ENCODE data around the gene GGA3.

GGA3 gene

DNA sequence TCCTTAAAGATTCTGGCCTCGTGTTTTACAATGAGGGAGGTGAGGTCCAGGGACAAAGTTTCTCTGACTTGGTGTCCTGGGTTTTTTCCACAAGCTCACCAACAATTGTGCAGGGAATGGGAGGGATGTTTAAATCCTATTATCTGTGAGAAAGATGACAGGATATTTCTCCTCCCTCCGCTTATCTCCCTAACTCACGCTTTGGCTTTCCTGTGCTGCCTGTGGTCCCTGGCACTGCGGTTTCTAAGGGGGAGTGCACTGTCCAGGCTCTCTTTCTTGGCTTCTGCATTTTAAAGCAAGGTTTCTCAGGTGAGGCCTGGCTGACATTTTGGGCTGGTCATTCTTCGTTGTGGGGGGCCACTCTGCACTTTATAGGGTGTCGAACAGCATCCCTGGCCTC, 16.4 kb downstream of the GGA3 start:
- DNase-seq: no peak

DNA sequence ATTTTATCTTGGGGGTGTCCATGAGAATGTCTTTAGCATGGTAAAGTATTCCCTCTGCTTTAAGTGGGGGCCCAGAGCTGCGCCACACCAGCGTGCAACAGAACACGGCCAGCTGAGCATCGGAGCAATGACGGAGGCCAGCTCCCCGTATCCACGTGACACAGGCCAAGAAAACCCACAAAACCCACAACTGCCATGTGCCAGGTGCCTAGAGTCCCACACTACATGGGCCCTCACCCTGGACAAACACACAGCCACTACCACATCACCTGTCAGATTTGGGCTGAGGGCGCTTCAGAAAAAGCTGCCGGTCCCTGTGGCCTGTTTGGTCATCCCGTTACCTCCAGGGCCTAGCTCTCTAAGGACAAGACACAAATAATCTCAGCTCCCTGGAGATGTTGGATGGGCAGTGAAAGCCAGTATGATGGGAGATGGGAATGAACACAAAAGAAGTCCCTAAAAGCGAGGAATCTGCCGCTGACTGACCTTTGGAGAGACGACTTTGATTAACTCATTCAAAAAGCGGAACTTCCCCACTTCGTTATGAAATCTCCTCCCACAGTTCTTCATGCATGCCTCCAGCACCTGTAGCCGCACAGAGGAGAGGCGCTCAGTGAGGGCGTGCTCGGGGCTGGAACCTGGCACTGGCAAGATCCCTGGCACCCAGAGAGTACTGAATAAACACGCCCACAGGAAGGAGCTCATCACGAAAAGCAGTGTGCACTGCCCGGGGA, 17.1 kb downstream of the GGA3 start:
- DNase-seq: peak; percentile 62 to 70

DNA sequence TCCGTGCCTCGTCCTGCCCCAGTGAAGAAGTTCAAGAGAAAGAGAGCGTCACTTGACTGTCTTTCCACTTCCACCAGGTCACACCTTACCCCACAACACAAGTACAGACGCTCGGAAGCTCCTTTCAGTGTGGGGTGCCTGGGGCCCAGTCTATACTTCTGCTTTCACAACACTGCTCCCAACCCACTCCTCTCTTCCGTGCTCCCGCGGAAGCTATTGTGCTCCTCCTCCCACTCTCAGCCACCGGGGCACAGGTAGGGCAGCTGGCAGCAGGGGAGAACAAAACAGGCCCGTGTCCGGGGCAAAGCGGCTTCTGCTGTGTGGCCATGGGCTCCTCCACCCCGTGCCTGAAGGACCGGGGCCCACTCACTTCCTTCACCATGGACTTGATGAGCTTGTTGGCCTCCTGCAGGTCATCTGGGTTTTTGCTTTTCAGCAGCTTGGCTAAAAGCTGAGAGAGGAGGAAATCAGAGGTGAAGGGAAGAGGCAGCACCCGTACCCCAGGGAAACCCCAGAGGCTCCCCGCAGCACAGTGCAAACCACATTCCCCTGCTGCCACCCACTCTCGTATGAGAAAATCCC, 18.9 kb downstream of the GGA3 start:
- DNase-seq: no peak

DNA sequence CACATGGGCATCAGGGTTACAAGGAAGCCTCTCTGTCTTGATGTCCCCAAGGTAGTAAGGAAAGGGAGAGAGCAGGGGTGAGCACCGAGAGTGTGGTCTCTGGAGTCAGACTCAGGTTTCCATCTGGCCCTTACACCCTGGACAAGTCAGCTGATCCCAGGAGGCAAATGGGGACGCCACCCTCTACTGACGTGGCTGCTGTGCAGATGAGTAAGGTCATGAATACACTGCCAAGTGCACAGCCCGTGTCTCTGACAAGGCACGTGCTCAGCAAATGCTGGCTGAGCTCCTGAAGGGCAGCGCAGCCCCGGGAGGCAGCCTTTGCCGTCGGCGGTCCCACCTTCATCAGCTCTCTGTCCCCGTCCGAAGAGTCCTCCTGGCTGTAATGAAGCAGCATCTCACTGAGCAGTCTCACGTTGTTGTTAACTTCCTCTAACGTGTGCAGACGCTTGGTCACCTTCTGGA, 19.4 kb downstream of the GGA3 start:
- DNase-seq: no peak

DNA sequence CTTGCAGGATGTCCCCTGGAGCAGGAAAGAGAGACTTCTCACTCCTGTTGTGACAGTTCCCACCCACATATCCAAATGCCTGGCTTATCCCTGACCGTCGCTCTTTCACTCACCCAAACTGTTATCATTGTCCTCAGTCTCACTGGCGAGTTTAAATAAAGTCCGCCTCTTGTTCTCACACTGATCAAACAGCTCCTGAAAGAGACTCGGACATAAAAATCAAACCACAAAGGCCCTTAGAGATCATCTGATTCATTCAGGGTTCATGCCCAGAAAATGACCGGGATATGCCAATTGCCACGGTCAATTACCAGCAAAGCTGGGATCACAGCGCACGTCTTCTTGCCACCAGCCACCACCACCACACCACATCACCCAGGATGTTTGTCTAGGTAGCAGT, 19.9 kb downstream of the GGA3 start:
- DNase-seq: no peak

DNA sequence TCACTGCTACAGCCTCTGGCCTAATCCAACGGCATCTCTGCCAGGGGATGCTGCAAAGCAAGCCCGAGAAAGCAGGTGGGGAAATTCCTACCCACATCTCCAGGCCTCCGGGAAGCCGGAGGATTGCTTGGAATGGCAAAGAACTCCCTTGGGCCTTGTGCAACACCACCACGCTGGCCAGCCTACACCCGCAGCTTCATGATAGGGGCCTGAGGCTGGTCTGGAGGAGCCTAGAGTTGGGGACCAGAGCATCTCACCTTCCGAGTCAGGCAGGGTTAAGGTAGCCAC, 20.3 kb downstream of the GGA3 start:
- no peak for DNase-seq

DNA sequence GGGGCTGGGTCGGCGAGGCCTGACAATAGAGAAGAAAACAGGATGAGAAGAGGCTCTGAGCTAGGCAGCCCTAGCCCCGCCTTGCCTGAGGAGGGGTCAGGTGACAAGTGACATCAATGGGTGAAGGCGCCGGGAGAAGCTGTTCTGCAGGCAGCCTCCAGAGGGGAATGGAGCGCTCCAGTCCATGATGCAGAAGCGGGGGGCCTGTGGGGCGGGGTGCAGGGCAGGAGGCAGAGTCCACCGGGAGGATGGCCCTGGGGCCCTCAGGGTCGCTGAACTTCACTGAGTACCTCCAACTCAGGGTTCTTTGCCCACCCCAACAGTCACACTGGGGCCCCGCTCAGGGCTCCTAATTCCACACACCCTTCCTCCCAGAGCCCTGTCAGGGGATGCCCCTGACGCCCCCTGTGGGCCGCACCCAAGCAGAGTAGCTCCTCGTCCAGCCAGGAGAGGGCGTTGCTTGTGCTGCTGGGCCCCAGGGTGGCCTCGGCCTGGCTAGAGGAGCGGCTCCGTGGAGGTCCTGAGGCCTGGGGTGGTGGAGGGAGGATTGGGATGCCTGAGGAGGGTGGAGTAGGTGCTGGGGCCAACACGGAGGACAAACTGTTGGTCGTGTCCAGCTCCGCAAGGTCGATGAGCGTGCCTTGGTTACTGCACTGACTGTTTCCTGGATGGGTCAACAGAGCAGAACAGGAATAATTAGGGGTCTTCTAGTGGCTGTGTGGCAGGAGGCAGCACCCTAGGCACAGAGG, 20.8 kb downstream of the GGA3 start:
- peak; percentile 62 to 73 for DNase-seq

DNA sequence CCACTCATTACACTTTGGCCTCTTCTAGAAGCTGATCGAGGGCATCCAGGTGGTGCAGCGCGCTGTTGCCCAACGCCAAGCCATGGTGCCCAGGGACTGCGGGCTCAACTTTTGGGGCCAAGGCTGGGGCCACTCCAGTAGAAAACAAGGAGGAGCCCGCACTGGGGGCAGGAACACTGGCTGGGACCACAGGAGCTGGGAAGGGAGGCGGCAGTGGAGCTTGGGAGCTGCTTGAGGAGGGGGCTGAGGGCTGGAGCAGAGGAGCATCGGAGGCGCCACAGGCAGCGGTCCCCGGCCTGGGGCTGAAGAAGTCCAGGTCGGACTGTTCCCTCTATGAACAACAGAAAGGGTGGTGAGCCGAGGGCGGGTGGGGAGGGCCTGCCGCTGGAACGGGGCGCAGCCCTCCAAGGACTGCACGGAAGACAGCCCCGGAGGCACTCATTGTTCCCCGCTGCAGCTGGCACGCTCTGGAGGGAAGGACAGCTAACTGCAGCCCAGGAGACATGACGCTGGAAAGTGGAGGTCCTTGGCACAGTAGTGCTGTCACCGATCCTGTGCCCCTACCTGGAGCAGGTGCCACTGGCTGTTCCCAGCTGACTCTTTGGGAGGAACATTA, 21.5 kb downstream of the GGA3 start:
- DNase-seq: no peak

DNA sequence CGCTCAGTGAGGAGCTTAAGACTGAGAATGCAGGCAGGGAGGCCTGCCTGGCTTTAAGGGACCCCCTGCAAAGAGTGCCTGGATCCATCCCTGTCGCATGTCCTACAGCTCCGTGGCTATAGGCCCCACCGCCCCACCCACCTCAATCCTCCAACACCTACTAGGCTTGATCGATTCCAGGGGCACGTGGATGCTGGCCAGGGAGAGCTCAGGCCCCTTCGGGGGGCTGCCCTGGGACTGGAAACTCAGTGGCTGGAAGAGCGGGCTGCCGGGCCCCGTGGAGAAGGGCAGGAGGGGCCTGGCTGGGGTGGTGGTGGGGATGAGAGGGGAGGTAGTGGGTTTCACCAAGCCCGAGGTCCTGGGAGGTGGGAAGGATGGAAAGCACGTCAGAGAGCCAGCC, 22.2 kb downstream of the GGA3 start:
- DNase-seq: no peak

DNA sequence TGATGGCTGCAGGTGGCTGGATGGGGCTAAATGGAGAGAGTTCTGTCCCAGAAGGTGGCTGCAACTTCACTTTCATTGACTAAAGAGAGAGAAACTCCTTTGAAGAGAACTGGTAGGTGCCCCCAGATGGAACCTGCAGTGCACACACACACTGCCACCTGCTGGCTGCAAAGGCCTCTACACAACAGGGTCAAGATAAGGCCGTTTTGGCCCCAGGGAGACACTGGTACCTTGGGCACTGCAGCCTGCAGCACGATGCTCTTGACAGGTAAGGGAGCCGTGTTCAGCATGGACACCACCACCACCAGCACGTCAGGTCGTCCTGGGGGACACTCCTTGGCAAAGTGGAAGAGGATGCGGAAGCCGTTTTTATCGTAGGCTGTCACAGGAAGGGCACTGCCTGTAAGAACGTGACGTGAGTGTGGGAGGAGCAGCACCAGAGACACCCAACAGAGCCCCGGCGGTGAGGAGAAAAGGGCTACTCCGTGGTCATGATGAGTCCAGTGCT, 22.7 kb downstream of the GGA3 start:
- peak; percentile 88 for DNase-seq

DNA sequence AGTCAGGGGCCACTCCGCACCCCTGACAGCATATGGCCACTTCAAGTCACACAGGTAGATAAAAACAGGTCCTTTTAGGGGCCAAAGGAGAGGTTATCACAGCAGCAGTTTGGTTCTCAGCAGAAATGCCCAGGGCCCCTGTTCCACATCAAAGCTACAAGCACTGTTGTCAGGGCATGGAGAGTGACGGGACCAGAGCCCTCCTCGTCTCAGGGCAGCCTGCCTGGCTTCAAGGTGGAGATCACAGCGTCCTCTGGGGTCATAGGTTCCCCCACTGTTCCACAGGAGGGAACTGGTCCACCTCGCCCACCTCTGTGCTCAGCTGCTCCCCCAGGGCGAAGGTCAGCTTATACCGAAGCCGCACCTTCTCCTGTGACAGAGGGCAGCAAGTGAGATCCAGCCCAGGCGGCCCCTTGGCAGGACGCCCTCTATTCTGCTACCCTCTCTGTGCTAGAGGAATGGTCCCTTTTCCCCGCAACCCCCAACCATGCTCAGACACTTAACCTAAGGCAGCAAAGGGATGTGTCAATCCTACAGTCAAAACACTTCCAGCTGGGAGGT, 23.3 kb downstream of the GGA3 start:
- no peak for DNase-seq

DNA sequence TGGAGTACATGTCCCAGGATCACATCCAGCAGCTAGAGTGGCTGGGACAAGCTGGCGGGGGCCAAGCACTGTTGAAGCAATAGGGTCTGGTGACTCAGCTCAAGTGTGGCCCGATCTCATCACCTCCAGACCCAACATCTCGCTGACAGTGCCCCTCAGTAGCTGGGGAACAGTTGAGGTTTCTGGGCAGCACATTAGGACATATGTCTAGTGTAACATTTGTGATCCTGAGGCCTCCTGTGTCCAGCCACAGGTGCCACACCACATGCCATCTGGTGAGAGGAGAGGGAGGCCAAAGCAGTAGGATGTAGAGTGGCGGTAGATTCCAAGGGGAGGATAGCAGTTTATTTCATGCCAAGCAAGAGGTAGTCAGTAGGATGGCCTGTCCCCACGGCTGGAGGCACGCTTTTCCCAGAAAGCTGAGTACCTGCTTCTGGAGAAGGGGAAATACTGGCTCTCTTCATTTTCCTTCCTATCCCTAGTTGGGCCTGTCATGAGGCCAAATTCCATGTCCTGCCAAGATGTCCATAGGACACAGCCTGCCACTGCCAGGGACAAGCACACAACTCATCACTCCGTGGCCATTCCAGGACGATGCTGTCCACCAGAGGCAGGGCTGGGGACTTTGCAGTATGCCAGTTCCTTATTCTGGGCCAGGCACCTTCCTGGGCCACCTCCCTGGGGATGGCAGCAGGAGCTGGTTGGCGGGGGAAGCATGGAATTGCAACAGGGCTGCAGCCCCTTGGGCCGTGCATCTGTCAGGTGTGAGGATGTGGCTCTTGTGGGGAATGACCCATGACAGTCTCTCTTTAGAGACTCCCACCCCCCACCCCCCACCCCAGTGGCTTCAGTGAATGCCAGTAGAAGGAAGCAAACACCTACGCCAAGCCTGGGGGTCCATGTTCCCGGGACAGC, 24.0 kb downstream of the GGA3 start:
- no peak for DNase-seq

DNA sequence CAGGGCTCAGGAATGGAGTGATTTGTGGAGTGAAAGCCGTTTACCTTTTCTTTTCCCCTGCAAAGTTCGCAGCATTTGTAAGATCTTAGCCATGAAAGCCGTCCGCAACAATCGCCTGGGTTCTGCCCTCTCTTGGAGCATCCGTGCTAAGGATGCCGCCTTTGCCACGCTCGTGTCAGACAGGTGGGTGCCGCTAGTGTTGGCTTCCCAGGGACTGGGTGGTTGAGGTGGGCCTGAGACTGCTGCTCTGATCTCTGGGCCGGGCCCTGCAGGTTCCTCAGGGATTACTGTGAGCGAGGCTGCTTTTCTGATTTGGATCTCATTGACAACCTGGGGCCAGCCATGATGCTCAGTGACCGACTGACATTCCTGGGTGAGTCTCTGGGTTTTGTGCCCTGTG, 28.6 kb downstream of the GGA3 start:
- DNase-seq: no peak

DNA sequence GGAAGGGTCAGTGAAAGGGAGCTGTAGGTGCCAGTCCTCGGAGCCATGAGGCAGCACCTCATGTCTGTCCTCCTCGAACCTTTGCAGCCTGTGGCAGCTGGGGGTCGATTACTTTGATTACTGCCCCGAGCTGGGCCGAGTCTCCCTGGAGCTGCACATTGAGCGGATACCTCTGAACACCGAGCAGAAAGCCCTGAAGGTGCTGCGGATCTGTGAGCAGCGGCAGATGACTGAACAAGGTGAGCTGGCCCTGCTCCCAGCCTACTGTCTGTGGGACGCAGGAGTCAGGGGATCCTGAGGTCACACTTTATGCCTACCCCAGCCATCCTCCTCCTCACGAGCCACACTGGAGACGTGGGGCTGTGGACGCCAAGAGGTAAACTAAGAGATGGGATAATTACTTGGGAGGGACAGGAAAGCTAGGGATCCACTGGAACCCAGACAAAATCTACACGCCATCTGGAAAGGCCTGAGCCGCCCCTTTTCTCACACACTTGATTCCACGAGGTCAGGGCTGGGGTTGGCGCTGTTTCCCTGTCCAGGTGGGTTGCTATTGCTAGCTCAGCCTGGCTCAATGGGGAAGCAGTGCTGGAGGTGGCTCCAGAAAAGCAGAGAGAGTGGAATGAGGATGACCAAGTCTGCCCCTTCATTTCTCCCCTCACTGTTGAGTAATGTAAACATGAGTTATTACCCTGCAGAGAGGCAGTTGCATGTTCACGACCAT, 29.5 kb downstream of the GGA3 start:
- no peak for DNase-seq

DNA sequence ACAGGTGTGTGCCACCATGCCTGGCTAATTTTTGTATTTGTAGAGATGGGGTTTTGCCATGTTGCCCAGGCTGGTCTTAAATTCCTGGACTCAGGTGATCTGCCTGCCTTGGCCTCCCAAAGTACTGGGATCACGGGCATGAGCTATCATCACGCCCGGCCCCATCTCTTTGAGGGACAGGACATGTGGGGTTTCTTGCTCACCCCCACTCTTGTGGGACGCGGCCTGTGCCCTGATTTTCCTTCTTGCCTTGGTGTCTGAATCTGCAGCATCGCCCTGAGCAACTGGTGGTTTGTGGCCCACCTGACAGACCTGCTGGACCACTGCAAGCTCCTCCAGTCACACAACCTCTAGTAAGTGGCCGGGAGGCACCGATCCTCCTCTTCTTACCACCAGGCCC, 30.3 kb downstream of the GGA3 start:
- no peak for DNase-seq

DNA sequence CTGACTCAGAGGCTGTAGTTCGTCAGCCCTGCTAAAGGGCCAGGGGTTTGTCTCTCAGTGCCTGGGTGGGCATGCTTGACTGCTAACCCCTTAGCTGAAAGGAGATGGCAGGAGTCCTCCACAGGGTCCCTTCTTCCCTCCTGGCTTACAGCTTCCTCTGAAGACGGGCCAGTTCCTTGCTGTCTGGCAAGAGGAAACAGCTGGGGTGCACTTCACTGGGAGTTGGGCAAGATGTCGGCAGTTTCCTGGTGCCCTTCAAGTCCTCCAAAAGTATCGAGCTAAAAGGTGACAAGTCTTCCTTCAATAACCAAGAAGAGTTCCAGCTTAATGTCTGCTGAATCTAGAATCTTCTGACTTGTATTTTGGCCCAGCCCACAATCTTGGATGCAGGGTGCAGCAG, 32.6 kb downstream of the GGA3 start:
- DNase-seq: peak; percentile 84 to 86

DNA sequence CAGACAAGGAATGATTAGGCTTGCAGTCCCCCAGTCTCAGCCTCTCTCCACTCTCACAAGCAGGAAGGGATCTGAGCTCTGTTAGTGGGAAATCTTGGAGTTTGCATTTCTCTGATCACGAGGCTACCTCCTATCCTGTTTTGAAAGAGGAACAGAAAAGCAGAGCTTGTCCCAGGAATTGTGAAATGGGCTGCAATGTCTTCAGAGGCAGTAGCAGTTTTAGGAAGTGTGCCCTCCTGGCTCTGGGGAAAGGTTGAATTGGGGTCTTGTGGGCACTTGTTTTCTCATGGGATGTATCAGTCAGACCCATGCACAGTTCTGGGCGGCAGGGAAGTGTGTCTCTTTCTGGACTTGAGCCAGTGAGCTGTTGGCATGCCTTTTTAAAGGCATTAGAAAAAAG, 33.1 kb downstream of the GGA3 start:
- peak; percentile 65 to 66 for DNase-seq

DNA sequence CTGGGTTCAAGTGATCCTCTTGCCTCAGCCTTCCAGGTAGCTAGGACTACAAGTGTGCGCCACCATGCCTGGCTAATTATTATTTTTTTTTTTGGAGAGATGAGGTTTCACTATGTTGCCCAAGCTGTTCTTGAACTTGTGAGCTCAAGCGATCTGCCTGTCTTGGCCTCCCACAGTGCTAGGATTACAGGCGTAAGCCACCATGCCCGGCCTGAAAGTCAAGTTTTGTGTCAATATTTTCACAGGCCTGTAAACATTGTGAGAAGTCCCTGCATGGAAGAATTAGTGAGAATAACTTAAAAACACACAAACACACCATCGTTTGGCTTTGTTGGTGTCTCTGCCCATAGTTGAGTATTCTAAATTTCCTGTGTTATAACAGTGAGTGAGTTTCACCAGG, 33.7 kb downstream of the GGA3 start:
- DNase-seq: no peak

DNA sequence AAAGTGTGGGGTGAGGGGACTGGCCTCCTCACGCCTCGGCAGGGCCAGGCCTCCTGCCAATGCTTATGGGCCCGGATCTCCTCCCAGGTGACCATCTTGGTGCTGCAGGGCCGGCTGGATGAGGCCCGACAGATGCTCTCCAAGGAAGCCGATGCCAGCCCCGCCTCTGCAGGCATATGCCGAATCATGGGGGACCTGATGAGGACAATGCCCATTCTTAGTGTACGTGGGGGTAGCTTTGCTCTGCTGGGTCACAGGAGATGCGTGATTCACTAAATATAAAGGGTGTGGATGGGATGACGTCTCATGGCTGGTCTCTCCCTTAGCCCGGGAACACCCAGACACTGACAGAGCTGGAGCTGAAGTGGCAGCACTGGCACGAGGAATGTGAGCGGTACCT, 36.4 kb downstream of the GGA3 start:
- no peak for DNase-seq

DNA sequence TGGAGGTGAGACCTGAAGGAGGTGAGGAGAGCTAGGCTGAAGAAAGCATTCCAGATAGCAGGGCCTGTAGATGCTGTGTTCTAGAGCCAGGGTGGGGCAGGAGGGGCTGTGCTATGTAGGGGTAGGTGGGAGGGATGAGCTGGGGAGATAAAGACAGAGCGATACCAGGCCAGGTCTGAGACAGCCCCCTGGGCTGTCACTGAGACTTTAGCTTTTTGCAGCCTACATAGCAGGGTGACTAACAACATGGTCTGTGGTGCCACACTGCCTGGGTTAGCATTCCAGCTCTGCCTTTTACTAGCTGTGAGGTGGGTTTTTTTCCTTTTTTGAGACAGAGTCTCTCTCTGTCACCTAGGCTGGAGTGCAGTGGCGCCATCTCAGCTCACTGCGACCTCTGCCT, 41.6 kb downstream of the GGA3 start:
- DNase-seq: no peak

DNA sequence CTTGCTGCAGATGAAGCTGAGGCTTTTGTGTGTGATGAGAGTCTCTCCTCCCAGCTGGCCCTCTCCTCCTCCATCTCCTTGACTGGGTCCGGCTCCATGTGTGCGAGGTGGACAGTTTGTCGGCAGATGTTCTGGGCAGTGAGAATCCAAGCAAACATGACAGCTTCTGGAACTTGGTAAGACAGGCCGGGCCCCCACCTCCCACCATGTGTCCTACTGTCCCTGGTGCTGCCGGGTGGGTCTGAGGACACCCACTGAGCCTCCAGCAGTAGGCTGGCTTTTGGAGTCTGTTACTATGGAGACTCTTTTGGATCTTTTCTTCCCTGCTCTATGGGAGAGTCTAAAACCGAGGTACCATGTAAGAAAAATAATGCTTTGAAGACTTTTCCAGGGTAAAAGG, 43.3 kb downstream of the GGA3 start:
- no peak for DNase-seq

DNA sequence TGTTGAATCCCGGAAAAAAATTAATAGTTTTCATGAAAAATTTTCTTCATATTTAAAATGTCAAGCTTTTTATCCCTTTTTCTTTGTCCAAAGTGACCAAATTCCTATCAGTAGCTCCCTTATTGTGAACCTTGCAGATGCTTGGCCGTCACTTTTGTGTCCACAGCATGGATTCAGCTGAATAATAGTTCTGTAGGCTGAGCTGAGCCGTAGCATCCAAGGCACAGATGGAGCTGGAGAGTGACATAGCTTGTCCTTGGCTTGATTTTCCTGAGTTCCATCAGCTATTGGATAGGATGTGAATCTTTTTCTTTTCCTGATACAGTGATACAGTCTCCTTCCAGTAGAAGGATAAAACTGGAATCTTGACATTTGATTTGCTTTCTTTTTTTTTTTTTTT, 52.3 kb downstream of the GGA3 start:
- no peak for DNase-seq

All from Kasumi-1 (cell line).